Hematopoietic multipotent progenitor cell treated with erythropoietin and hydrocortisone succinate and interleukin-3 and kit ligand, for 15 days (in vitro differentiated cells): ENCODE data around the gene SLC38A1.

Experiments used
- DNase-seq: peaks from one replicate; pipeline ENCODE4 v3.0.0-alpha.2; 2015; ENCODE audit warnings: low spot score

Gene SLC38A1

GRCh38 chr12:46133751-46134150 is 135.1 kb downstream of the SLC38A1 start:
- no peak for DNase-seq
